ENCODE data around the gene EPB41.
"Not testable (repeated sequence)": the region's sequence is repeated elsewhere in the genome, so short reads cannot be mapped to it uniquely, and the experiment has no call there.

Gene EPB41

GRCh38 chr1:29114654-29115053, 200.3 kb downstream of the EPB41 start:
- no peak for DNase-seq

GRCh38 chr1:29117381-29117780, 203.0 kb downstream of the EPB41 start:
- DNase-seq: no peak

GRCh38 chr1:29119121-29119929, 205.0 kb downstream of the EPB41 start:
- DNase-seq: no peak

- DNase-seq: no peak
Measured at GRCh38 chr1:29120367-29120766, 206.0 kb downstream of the EPB41 start.

GRCh38 chr1:29120947-29121485, 206.6 kb downstream of the EPB41 start:
- DNase-seq: no peak

- no peak for DNase-seq
Measured at GRCh38 chr1:29121516-29121935, 207.2 kb downstream of the EPB41 start.

GRCh38 chr1:29121936-29122681, 207.7 kb downstream of the EPB41 start:
- DNase-seq: no peak

GRCh38 chr1:29122682-29123052, 208.3 kb downstream of the EPB41 start:
- DNase-seq: no peak

- no peak for DNase-seq
Measured at GRCh38 chr1:29123053-29123886, 208.9 kb downstream of the EPB41 start.

- DNase-seq: no peak
Measured at GRCh38 chr1:29123887-29124365, 209.6 kb downstream of the EPB41 start, which contains the start of gene TMEM200B. TSS of gene TMEM200B (minus strand) at chr1:29123903. CDS start at chr1:29121828, 2,075 bp downstream.

GRCh38 chr1:29124366-29125236, 210.2 kb downstream of the EPB41 start:
- DNase-seq: no peak

- no peak for DNase-seq
Measured at GRCh38 chr1:29125237-29125641, 210.9 kb downstream of the EPB41 start.

- no peak for DNase-seq
Measured at GRCh38 chr1:29125788-29126187, 211.4 kb downstream of the EPB41 start.

GRCh38 chr1:29126198-29126597, 211.8 kb downstream of the EPB41 start:
- DNase-seq: no peak

GRCh38 chr1:29128739-29129138, 214.4 kb downstream of the EPB41 start:
- no peak for DNase-seq

- no peak for DNase-seq
Measured at GRCh38 chr1:29129916-29130315, 215.5 kb downstream of the EPB41 start.

- DNase-seq: not testable (repeated sequence)
Measured at GRCh38 chr1:29131056-29131455, 216.7 kb downstream of the EPB41 start.

GRCh38 chr1:29133861-29134694, 219.7 kb downstream of the EPB41 start:
- no peak for DNase-seq

GRCh38 chr1:29134695-29135028, 220.3 kb downstream of the EPB41 start:
- DNase-seq: no peak

GRCh38 chr1:29136391-29136915, 222.1 kb downstream of the EPB41 start:
- DNase-seq: no peak

- DNase-seq: no peak
Measured at GRCh38 chr1:29142714-29143113, 228.3 kb downstream of the EPB41 start.
